K562 (cell line): ENCODE results near the gene TMEM150A. TPM values are rescaled to one million over a fixed set of nuclear protein-coding genes. Genes with fewer than 3 reads are reported as not detected.

Experiments used
- BHLHE40 ChIP-seq: IDR thresholded peaks from 2 replicates; pipeline ENCODE4 v1.6.1; 2011; ENCODE audit warnings: low read length, improper control_type of control experiment
- FOXM1 ChIP-seq, 2 experiments: fragments of 450-650 bp in 1 of 2; sonication (generic) in 1 of 2; formaldehyde crosslinking in 1 of 2; IDR thresholded peaks; 2 replicates each; pipeline versions ENCODE4 v1.6.1 to v1.9.0; 2017 to 2022; ENCODE audit warnings: low read depth in 2 of 2, mild to moderate bottlenecking in 2 of 2, missing genetic modification reagents in 1 of 2, moderate library complexity in 1 of 2
- KLF6 ChIP-seq: fragments of 250-450 bp; sonication (Bioruptor Pico); IDR thresholded peaks from 2 replicates; pipeline ENCODE4 v1.4.0; 2020; ENCODE audit warnings: mild to moderate bottlenecking, moderate library complexity, borderline replicate concordance
- MNT ChIP-seq, 2 experiments: fragments of 450-650 bp; conservative IDR thresholded peaks; 2 replicates each; pipeline ENCODE4 v1.6.1; 2017; ENCODE audit warnings: mild to moderate bottlenecking in 2 of 2, moderate library complexity in 2 of 2
- RAD21 ChIP-seq, 2 experiments: fragments of 250-450 bp in 1 of 2; fragments of 450-650 bp in 1 of 2; sonication (Bioruptor Pico) in 1 of 2; formaldehyde crosslinking in 1 of 2; IDR thresholded peaks in 1 of 2; conservative IDR thresholded peaks in 1 of 2; 2 replicates each; pipeline versions ENCODE4 v1.4.0 to v1.8.0; 2020 to 2022; ENCODE audit warnings: mild to moderate bottlenecking in 2 of 2, moderate library complexity in 1 of 2
- RBFOX2 ChIP-seq: fragments of 200-400 bp; formaldehyde crosslinking; IDR thresholded peaks from 2 replicates; pipeline ENCODE4 v1.6.1; 2017; ENCODE audit warnings: low read depth, mild to moderate bottlenecking, low read length, moderate library complexity
- RBM15 ChIP-seq: fragments of 200-400 bp; formaldehyde crosslinking; IDR thresholded peaks from 2 replicates; pipeline ENCODE4 v1.6.1; 2018; ENCODE audit warnings: mild to moderate bottlenecking, low read length, moderate library complexity; ENCODE audit not compliant: insufficient read depth
- TEAD1 ChIP-seq, 2 experiments: fragments of 450-650 bp in 1 of 2; sonication (generic) in 1 of 2; formaldehyde crosslinking; IDR thresholded peaks; 2 replicates each; pipeline versions ENCODE4 v1.4.0 to v1.8.0; 2020 to 2022; ENCODE audit warnings: mild to moderate bottlenecking in 2 of 2, missing genetic modification reagents in 1 of 2
- TFE3 ChIP-seq: fragments of 450-650 bp; formaldehyde crosslinking; IDR thresholded peaks from 2 replicates; pipeline ENCODE4 v1.4.0; 2020; ENCODE audit warnings: mild to moderate bottlenecking, mixed read lengths
- THAP12 ChIP-seq: fragments of 250-450 bp; sonication (Bioruptor Pico); IDR thresholded peaks from 2 replicates; pipeline ENCODE4 v1.9.0; 2021; ENCODE audit warnings: mild to moderate bottlenecking, inconsistent platforms
- YY1 ChIP-seq, 3 experiments: IDR thresholded peaks; 2 replicates each; pipeline ENCODE4 v1.6.1; 2011; ENCODE audit warnings: low read length in 2 of 3, mild to moderate bottlenecking in 2 of 3, moderate library complexity in 2 of 3, borderline replicate concordance in 1 of 3, control low read depth in 1 of 3, low read depth in 1 of 3; ENCODE audit not compliant: insufficient read depth in 3 of 3, insufficient replicate concordance in 2 of 3, control insufficient read depth in 1 of 3, insufficient read length in 1 of 3; ENCODE audit errors: extremely low read depth in 1 of 3
- ZBTB17 ChIP-seq: fragments of 450-650 bp; formaldehyde crosslinking; IDR thresholded peaks from 2 replicates; pipeline ENCODE4 v1.4.0; 2020; ENCODE audit warnings: mild to moderate bottlenecking
- ZNF445 ChIP-seq: fragments of 250-450 bp; sonication (Bioruptor Pico); IDR thresholded peaks from 2 replicates; pipeline ENCODE4 v1.4.0; 2020; ENCODE audit warnings: low read depth, mild to moderate bottlenecking, moderate library complexity
- ZNF449 ChIP-seq: fragments of 250-450 bp; sonication (Bioruptor Pico); IDR thresholded peaks from 2 replicates; pipeline ENCODE4 v1.8.0; 2022; ENCODE audit warnings: moderate library complexity, mild to moderate bottlenecking, inconsistent platforms
- ZNF561 ChIP-seq: fragments of 450-650 bp; formaldehyde crosslinking; conservative IDR thresholded peaks from 2 replicates; pipeline ENCODE4 v1.4.0; 2020; ENCODE audit warnings: mild to moderate bottlenecking, moderate library complexity
- ZNF668 ChIP-seq: fragments of 250-450 bp; sonication (Bioruptor Pico); IDR thresholded peaks from 2 replicates; pipeline ENCODE4 v1.8.0; 2022; ENCODE audit warnings: mild to moderate bottlenecking, inconsistent platforms
- polyA plus RNA-seq, 8 experiments: library from polyadenylated mRNA; depleted of rRNA in 4 of 8; stranded (reverse) in 5 of 8; unstranded in 3 of 8; fragments of >200 nt; fragmentation: Nextera tagmentation in 2 of 8; fragmentation: Illumina TruSeq in 1 of 8; extraction: Ambion mirVana in 2 of 8; extraction: Trizol in 1 of 8; gene quantifications; 2 replicates each; pipeline versions ENCODE4 v1.2.1 to v1.2.3, GENCODE V29; 2011 to 2014; ENCODE audit warnings: inconsistent platforms in 1 of 8, missing spikeins in 1 of 8
- total RNA-seq, 7 experiments: library from RNA; depleted of rRNA in 6 of 7; stranded (reverse); fragments of >200 nt in 6 of 7; fragmentation: Illumina TruSeq in 2 of 7; extraction: Trizol in 2 of 7; gene quantifications; 2 replicates each; pipeline versions ENCODE4 v1.2.1 to v1.2.3, GENCODE V29; 2011 to 2021; ENCODE audit warnings: low replicate concordance in 1 of 7

Gene TMEM150A
- total and polyA plus RNA-seq, 9 of the 15 experiments (the other 6 are each of a cell fraction or from before 2014, with no cell fraction given), result 3.9 to 17.1 (median 8.4) TPM

GRCh38 chr2:85578243-85579180 lies 24.0 kb downstream of the TMEM150A start (continued):
- TF ChIP-seq ZNF449 (CRISPR knock-in tag), result peak; percentile 60; the same call in 1 of the 2 replicates
- TF ChIP-seq TEAD1 (CRISPR knock-in tag; IDR thresholded peaks at IDR 0.05), result no peak
- TF ChIP-seq ZNF561 (CRISPR knock-in tag), result 0 out of 2 replicates have a peak, but pooled peaks have one; percentile 12
- no peak for TF ChIP-seq THAP12 (CRISPR knock-in tag)
- no peak for TF ChIP-seq RBM15
- peak in 1 of 3 experiments; percentile 58 for TF ChIP-seq YY1 (IDR thresholded peaks at IDR 0.05; ENCODE audit: borderline replicate concordance in 1 of 3, control insufficient read depth in 1 of 3, extremely low read depth in 1 of 3, insufficient read depth in 3 of 3, insufficient read length in 1 of 3, insufficient replicate concordance in 2 of 3, low read depth in 1 of 3, low read length in 2 of 3)
- TF ChIP-seq MNT (conservative IDR thresholded peaks at IDR 0.05), result peak; percentile 65 to 69; a peak in 2 of 4 replicates
- TF ChIP-seq RAD21 (CRISPR knock-in tag; conservative IDR thresholded peaks at IDR 0.05 in 1 of 2, IDR thresholded peaks at IDR 0.05 in 1 of 2), result 0 out of 4 replicates have a peak, but pooled peaks of 1 of the 2 experiments have one; percentile 1
- TF ChIP-seq FOXM1 (IDR thresholded peaks at IDR 0.05; ENCODE audit: low read depth), result no peak
- TF ChIP-seq FOXM1 (CRISPR knock-in tag; IDR thresholded peaks at IDR 0.05; ENCODE audit: low read depth), result 0 out of 2 replicates have a peak, but pooled peaks have one; percentile 50
- TF ChIP-seq ZNF445 (CRISPR knock-in tag), result no peak
- TF ChIP-seq ZBTB17 (CRISPR knock-in tag), result 0 out of 2 replicates have a peak, but pooled peaks have one; percentile 14
- no peak for TF ChIP-seq ZNF668
- no peak for TF ChIP-seq TFE3
- 0 out of 2 replicates have a peak, but pooled peaks have one; percentile 53 for TF ChIP-seq KLF6 (CRISPR knock-in tag)
- peak; percentile 47 for TF ChIP-seq RBFOX2
- peak; percentile 88 for TF ChIP-seq BHLHE40
